WTC11 (cell line): ENCODE data around the gene GOLGA6L1.
"Not testable (repeated sequence)": the region's sequence is repeated elsewhere in the genome, so short reads cannot be mapped to it uniquely, and the experiment has no call there.

Experiments used
- CBFB ChIP-seq: sonication (generic); formaldehyde crosslinking; IDR thresholded peaks from 2 replicates; pipeline ENCODE4 v1.8.1; 2022; ENCODE audit warnings: mild to moderate bottlenecking, low read depth, missing genetic modification reagents
- CREB1 ChIP-seq: sonication (generic); formaldehyde crosslinking; IDR thresholded peaks from 2 replicates; pipeline ENCODE4 v1.8.0; 2023; ENCODE audit warnings: mild to moderate bottlenecking, missing genetic modification reagents
- CREM ChIP-seq: sonication (generic); formaldehyde crosslinking; IDR thresholded peaks from 2 replicates; pipeline ENCODE4 v1.8.1; 2022; ENCODE audit warnings: mild to moderate bottlenecking, missing genetic modification reagents, moderate library complexity
- CTCF ChIP-seq: fragments of 200-600 bp; IDR thresholded peaks from 2 replicates; pipeline ENCODE4 v1.8.0; 2022; ENCODE audit warnings: antibody characterized with exemption
- E2F4 ChIP-seq: sonication (generic); formaldehyde crosslinking; IDR thresholded peaks from 2 replicates; pipeline ENCODE4 v1.8.1; 2022; ENCODE audit warnings: low read depth, mild to moderate bottlenecking, moderate library complexity, missing genetic modification reagents, borderline replicate concordance
- ESRRA ChIP-seq: sonication (generic); formaldehyde crosslinking; IDR thresholded peaks from 2 replicates; pipeline ENCODE4 v1.8.1; 2022; ENCODE audit warnings: mild to moderate bottlenecking, missing genetic modification reagents, borderline replicate concordance
- JUN ChIP-seq: sonication (generic); formaldehyde crosslinking; IDR thresholded peaks from 2 replicates; pipeline ENCODE4 v1.8.0; 2023; ENCODE audit warnings: mild to moderate bottlenecking, missing genetic modification reagents
- NFE2L1 ChIP-seq: sonication (generic); formaldehyde crosslinking; IDR thresholded peaks from 2 replicates; pipeline ENCODE4 v1.8.1; 2023; ENCODE audit warnings: missing genetic modification reagents

GRCh38 chr15:23136722-23137121, at the start of gene GOLGA6L1:
- TF ChIP-seq CBFB; CTCF; ESRRA (CRISPR knock-in tag); CREB1 (CRISPR knock-in tag); E2F4; CREM (CRISPR knock-in tag); NFE2L1 (CRISPR knock-in tag); JUN (CRISPR knock-in tag): not testable (repeated sequence)
